ENCODE results near the gene TBK1. TPM values are rescaled to one million over a fixed set of nuclear protein-coding genes. Genes with fewer than 3 reads are reported as not detected.

TBK1 gene
- total RNA-seq, 4 donors from 2014 or later = 15.3 to 27.5 (median 19.9) TPM

DNA sequence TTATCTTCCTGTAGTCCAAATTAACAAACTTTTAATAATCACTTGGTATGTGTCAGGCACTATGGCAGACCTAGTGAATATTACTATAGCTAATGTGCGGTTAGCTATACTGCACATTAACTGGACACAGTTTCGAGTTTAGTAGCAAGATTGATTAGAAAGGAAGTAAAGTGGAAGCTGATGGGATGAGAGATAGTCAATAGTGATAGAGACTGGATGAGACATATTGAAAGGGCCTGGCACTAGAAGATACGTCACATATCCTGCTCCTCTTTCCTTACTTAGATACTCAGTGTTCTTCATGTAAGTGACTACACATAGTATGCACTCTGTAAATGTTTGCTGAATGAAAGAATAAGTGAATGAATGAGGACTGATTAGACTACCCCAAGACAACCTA lies 5.5 kb downstream of the TBK1 start:
- Histone ChIP-seq H3K4me1 (peaks cover 23% of the 10 kb centered on the region), H3K36me3 (peaks cover 2% of the 10 kb centered on the region), H3K9me3 (no peaks in the 10 kb centered on the region), H3K4me3 (no peak overlapping the region), H3K27me3 (no peaks in the 10 kb centered on the region), H3K27ac (no peak overlapping the region)
- TF ChIP-seq POLR2AphosphoS5 (IDR thresholded peaks at IDR 0.05) (no peak), EP300 (IDR thresholded peaks at IDR 0.05) (no peak), POLR2A (IDR thresholded peaks at IDR 0.05) (no peak)
- TF ChIP-seq, protein P1, sequence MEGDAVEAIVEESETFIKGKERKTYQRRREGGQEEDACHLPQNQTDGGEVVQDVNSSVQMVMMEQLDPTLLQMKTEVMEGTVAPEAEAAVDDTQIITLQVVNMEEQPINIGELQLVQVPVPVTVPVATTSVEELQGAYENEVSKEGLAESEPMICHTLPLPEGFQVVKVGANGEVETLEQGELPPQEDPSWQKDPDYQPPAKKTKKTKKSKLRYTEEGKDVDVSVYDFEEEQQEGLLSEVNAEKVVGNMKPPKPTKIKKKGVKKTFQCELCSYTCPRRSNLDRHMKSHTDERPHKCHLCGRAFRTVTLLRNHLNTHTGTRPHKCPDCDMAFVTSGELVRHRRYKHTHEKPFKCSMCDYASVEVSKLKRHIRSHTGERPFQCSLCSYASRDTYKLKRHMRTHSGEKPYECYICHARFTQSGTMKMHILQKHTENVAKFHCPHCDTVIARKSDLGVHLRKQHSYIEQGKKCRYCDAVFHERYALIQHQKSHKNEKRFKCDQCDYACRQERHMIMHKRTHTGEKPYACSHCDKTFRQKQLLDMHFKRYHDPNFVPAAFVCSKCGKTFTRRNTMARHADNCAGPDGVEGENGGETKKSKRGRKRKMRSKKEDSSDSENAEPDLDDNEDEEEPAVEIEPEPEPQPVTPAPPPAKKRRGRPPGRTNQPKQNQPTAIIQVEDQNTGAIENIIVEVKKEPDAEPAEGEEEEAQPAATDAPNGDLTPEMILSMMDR (IDR thresholded peaks at IDR 0.05) = no peak
- WGBS = 92% methylated on average over 3 of the region's 3 CpGs
- no peak for DNase-seq (ENCODE audit: low spot score in 2 of 2)

DNA sequence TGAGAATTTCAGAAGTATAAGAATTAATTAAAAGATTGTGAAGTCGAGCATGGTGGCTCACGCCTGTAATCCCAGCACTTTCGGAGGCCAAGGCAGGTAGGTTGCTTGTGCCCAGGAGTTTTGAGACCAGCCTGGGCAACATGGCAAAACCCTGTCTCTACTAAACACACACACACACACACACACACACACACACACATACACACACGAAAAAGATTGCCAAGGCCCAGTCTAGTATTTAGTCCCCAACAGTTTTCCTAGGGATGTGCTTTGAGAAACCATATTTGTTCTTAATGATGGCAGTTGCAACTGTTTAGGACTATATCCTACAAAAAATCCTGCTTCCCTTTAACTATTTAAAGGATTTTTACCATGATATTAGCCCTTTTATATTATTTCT lies 6.0 kb downstream of the TBK1 start:
- no peaks in the 10 kb centered on the region for H3K27me3 ChIP-seq
- DNase-seq (ENCODE audit: low spot score in 2 of 2) = no peak
- 78% methylated on average over 4 of the region's 4 CpGs for WGBS
- H3K4me3 ChIP-seq = no peak overlapping the region
- H3K36me3 ChIP-seq = peaks cover 5% of the 10 kb centered on the region
- peaks cover 23% of the 10 kb centered on the region for H3K4me1 ChIP-seq
- H3K9me3 ChIP-seq = no peaks in the 10 kb centered on the region
- H3K27ac ChIP-seq = no peak overlapping the region
- no peak for TF ChIP-seq POLR2AphosphoS5 (IDR thresholded peaks at IDR 0.05)
- TF ChIP-seq EP300 (IDR thresholded peaks at IDR 0.05) = no peak
- no peak for TF ChIP-seq POLR2A (IDR thresholded peaks at IDR 0.05)
- TF ChIP-seq, protein P1 (IDR thresholded peaks at IDR 0.05) = no peak

DNA sequence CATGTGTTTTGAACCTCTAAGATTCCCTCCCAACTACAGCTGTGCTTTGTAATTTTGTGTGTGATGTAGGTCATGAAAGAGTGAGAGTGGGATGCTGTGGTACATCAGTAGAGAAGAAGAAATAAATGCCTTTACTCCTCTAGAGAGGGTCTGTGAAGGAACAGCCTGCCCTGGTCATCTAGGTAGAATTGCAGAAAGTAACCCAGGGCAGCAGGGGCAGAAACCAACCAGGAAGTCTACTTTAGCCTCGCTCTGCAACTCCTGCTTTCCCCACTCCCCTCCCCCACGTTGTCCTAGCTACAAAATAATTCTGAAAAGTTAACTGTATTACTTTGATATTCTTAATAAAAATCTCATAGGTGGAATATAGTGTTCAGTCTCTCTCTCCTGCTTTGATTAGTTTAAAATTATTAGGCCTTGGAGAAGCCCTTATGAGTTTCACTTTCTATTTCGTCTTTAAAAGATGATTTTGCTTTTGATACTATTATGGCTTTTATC lies 7.5 kb downstream of the TBK1 start:
- WGBS = 12% methylated on average over 3 of the region's 3 CpGs
- no peak for TF ChIP-seq POLR2A (IDR thresholded peaks at IDR 0.05)
- no peak for TF ChIP-seq POLR2AphosphoS5 (IDR thresholded peaks at IDR 0.05)
- no peak for TF ChIP-seq EP300 (IDR thresholded peaks at IDR 0.05)
- TF ChIP-seq, protein P1 (IDR thresholded peaks at IDR 0.05) = no peak
- Histone ChIP-seq H3K27me3 (no peaks in the 10 kb centered on the region), H3K36me3 (peaks cover 14% of the 10 kb centered on the region), H3K27ac (peak overlapping the region; percentile 4), H3K4me1 (peaks cover 14% of the 10 kb centered on the region), H3K4me3 (peak overlapping the region; percentile 32), H3K9me3 (no peaks in the 10 kb centered on the region)
- DNase-seq (ENCODE audit: low spot score in 2 of 2) = no peak

DNA sequence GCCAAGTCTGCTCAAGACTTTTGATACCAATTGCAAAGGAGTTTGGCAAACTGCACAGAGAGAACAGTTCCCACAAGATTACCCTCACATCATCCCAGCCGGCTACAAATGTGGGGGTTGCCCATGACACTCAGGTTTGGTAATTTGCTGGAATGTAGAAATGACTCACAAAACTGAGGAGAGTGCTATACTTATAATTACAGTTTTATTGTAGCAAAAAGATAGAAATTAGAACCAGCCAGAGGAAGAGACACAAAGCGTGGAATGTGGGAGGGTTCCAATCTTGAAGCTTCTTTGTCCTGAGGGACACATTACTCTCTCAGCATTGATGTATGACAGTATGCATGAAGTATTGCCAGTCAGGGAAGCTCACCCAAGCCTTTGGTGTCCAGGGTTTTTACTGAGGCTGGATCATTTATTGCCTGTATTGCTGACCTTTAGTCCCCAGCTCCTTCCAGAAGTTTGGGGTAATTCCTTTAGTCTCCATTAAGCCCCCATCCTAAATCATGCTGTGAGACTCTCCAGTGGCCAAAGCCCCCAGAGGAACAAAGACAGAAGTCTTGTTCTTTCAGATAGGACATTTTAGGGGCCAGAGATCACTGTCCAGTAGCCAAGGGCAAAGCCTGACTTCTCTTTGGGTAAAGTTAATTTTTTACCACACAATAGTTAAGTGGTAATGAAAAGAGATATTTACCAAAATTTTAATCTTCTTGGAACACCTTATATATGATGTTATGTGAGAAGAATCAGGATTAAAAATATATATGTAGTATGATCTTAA lies 9.9 kb downstream of the TBK1 start:
- peaks cover 30% of the 10 kb centered on the region for H3K36me3 ChIP-seq
- WGBS = 60% methylated on average over 2 of the region's 2 CpGs

DNA sequence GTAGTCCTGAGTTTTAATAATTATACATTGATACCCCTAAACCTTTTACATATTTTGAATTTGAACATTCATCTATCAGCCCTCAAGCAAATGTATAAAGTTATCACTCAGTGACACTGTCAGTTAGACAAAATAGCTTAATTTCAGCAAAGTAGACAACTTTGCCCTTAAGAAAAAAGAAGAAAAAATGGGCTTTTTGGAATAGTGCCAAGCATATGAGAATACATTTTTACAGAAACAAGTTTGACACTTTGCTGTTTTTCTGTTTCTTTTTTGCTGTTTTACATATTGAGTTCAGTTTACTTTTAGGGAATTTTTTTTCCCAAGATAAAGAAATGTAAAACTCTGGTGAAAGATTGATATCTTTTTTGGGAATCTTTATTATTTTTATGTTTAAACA lies 14.3 kb downstream of the TBK1 start:
- Histone ChIP-seq H3K4me1 (no peaks in the 10 kb centered on the region), H3K9me3 (no peaks in the 10 kb centered on the region), H3K36me3 (peaks cover 67% of the 10 kb centered on the region), H3K27me3 (no peaks in the 10 kb centered on the region), H3K27ac (no peak overlapping the region), H3K4me3 (no peak overlapping the region)
- TF ChIP-seq, protein P1 (IDR thresholded peaks at IDR 0.05) = no peak
- TF ChIP-seq EP300 (IDR thresholded peaks at IDR 0.05) (no peak), POLR2A (IDR thresholded peaks at IDR 0.05) (no peak), POLR2AphosphoS5 (IDR thresholded peaks at IDR 0.05) (no peak)
- no peak for DNase-seq (ENCODE audit: low spot score in 2 of 2)

More for the DNA sequence above, 9.9 kb downstream of the TBK1 start:
- Histone ChIP-seq H3K9me3 (no peaks in the 10 kb centered on the region), H3K27me3 (no peaks in the 10 kb centered on the region), H3K27ac (no peak overlapping the region), H3K4me1 (peaks cover 14% of the 10 kb centered on the region), H3K4me3 (no peak overlapping the region)
- no peak for DNase-seq (ENCODE audit: low spot score in 2 of 2)
- TF ChIP-seq, protein P1 (IDR thresholded peaks at IDR 0.05) = no peak
- TF ChIP-seq POLR2A (IDR thresholded peaks at IDR 0.05) (no peak), POLR2AphosphoS5 (IDR thresholded peaks at IDR 0.05) (no peak), EP300 (IDR thresholded peaks at IDR 0.05) (no peak)
